HCT116 (cell line): Measurements from ENCODE around the gene SYNC. TPM values are rescaled to one million over a fixed set of nuclear protein-coding genes. Genes with fewer than 3 reads are reported as not detected.

Source experiments
- ATAC-seq: fragments of 200-7000 bp; cut with Tn5 transposase; 2 replicates; pipeline ENCODE4 v1.9.1; 2020; ENCODE audit warnings: mild to moderate bottlenecking, moderate library complexity
- BruUV-seq: library from RNA; stranded (reverse); fragments of 400-500 nt; replicated peaks from 2 replicates; lab custom pipeline; 2021; lab: Mats Ljungman, UMichigan
- CTCF ChIA-PET: fragments of 300-600 bp; sonication (Branson Sonifier 250); formaldehyde crosslinking; loops from one replicate; lab custom pipeline; 2021; ENCODE audit warnings: antibody characterized with exemption; lab: Charles Lee
- POLR2A ChIA-PET: fragments of 300-600, 350-600 bp; sonication (Branson Sonifier 250); formaldehyde crosslinking; loops from one replicate; lab custom pipeline; 2021; ENCODE audit warnings: antibody characterized with exemption; lab: Charles Lee
- RAD21 ChIA-PET, 2 experiments: fragments of 300-600 bp; sonication (Branson Sonifier 250); formaldehyde crosslinking; loops; one replicate each; lab custom pipeline; 2023; ENCODE audit warnings: low total read pairs in 2 of 2; ENCODE audit not compliant: uncharacterized antibody in 2 of 2, unreplicated experiment in 2 of 2, low non-redundant PET in 1 of 2; lab: Charles Lee
- DNase-seq: peaks from one replicate; pipeline ENCODE4 v3.0.0-alpha.2; 2010; ENCODE audit warnings: low read depth, low spot score
- H2AFZ ChIP-seq: fragments of 200-600 bp; shearing (Covaris generic), sonication (generic); 2 replicates; pipeline ENCODE4 v1.6.1; 2017; ENCODE audit warnings: low read depth, mixed run types, mixed read lengths, antibody characterized with exemption, low read length; ENCODE audit not compliant: poor library complexity, severe bottlenecking
- H3K27ac ChIP-seq: 2 replicates; pipeline ENCODE4 v1.5.1; 2012; ENCODE audit warnings: low read depth, low read length
- H3K27me3 ChIP-seq: fragments of 200-600 bp; sonication (generic); 2 replicates; pipeline ENCODE4 v1.6.1; 2016; ENCODE audit warnings: mixed run types, low read length, mixed read lengths; ENCODE audit not compliant: insufficient read depth
- H3K36me3 ChIP-seq, 2 experiments: fragments of 200-500 bp in 1 of 2; fragments of 200-600 bp in 1 of 2; sonication (Bioruptor generic) in 1 of 2; sonication (generic) in 1 of 2; 2 replicates each; pipeline versions ENCODE4 v1.5.1 to v1.6.1; 2014 to 2016; ENCODE audit warnings: low read length in 2 of 2, inconsistent platforms in 1 of 2, mixed read lengths in 1 of 2, mixed run types in 1 of 2; ENCODE audit not compliant: insufficient read depth in 2 of 2, control insufficient read depth in 1 of 2
- H3K4me1 ChIP-seq, 2 experiments: fragments of 200-600 bp in 1 of 2; sonication (generic) in 1 of 2; 2 replicates each; pipeline versions ENCODE4 v1.5.1 to v1.6.1; 2012 to 2017; ENCODE audit warnings: low read length in 2 of 2, inconsistent platforms in 1 of 2, mild to moderate bottlenecking in 1 of 2, mixed read lengths in 1 of 2, mixed run types in 1 of 2, moderate library complexity in 1 of 2; ENCODE audit not compliant: insufficient read depth in 2 of 2, control insufficient read depth in 1 of 2
- H3K4me2 ChIP-seq: fragments of 200-600 bp; sonication (generic); 2 replicates; pipeline ENCODE4 v1.6.1; 2017; ENCODE audit warnings: mixed run types, low read length, mixed read lengths
- H3K4me3 ChIP-seq, 2 experiments: fragments of 200-600 bp in 1 of 2; sonication (generic) in 1 of 2; replicated peaks in 1 of 2; 2 replicates each; pipeline ENCODE4 v1.5.1; 2011 to 2016; ENCODE audit warnings: low read length in 2 of 2, control low read depth in 1 of 2, low read depth in 1 of 2, mild to moderate bottlenecking in 1 of 2, mixed read lengths in 1 of 2, mixed run types in 1 of 2
- H3K79me2 ChIP-seq: fragments of 200-600 bp; sonication (generic); 2 replicates; pipeline ENCODE4 v1.6.1; 2017; ENCODE audit warnings: mild to moderate bottlenecking, mixed run types, low read length, moderate library complexity, mixed read lengths; ENCODE audit not compliant: insufficient read depth
- H3K9ac ChIP-seq: fragments of 200-600 bp; sonication (generic); 2 replicates; pipeline ENCODE4 v1.6.1; 2016; ENCODE audit warnings: low read length, mixed read lengths
- H3K9me2 ChIP-seq: fragments of 200-600 bp; sonication (generic), shearing (Covaris generic); 2 replicates; pipeline ENCODE4 v1.6.1; 2017; ENCODE audit warnings: mixed run types, mild to moderate bottlenecking, moderate library complexity; ENCODE audit not compliant: insufficient read depth
- H3K9me3 ChIP-seq, 2 experiments: fragments of 200-500 bp in 1 of 2; fragments of 200-600 bp in 1 of 2; sonication (Bioruptor generic) in 1 of 2; sonication (generic) in 1 of 2; 2 replicates each; pipeline ENCODE4 v1.6.1; 2014 to 2017; ENCODE audit warnings: low read length in 2 of 2, mixed read lengths in 2 of 2, inconsistent platforms in 1 of 2, low read depth in 1 of 2, mild to moderate bottlenecking in 1 of 2, mixed run types in 1 of 2, moderate library complexity in 1 of 2; ENCODE audit not compliant: control insufficient read depth in 1 of 2, insufficient read depth in 1 of 2
- H4K20me1 ChIP-seq: fragments of 200-600 bp; sonication (generic), shearing (Covaris generic); 2 replicates; pipeline ENCODE4 v1.6.1; 2017; ENCODE audit warnings: mixed run types, mild to moderate bottlenecking, moderate library complexity; ENCODE audit not compliant: insufficient read depth
- EGR1 ChIP-seq: IDR thresholded peaks from 2 replicates; pipeline ENCODE4 v1.6.1; 2012; ENCODE audit warnings: low read depth
- ELF1 ChIP-seq: IDR thresholded peaks from 2 replicates; pipeline ENCODE4 v1.6.1; 2012; ENCODE audit warnings: low read depth, borderline replicate concordance
- FOSL1 ChIP-seq: IDR thresholded peaks from 2 replicates; pipeline ENCODE4 v1.6.1; 2012; ENCODE audit warnings: low read depth
- JUND ChIP-seq: IDR thresholded peaks from 2 replicates; pipeline ENCODE4 v1.6.1; 2012
- RAD21 ChIP-seq: IDR thresholded peaks from 2 replicates; pipeline ENCODE4 v1.6.1; 2012; ENCODE audit warnings: low read depth, mild to moderate bottlenecking
- SIN3A ChIP-seq: IDR thresholded peaks from 2 replicates; pipeline ENCODE4 v1.6.1; 2012; ENCODE audit warnings: low read depth
- SP1 ChIP-seq: IDR thresholded peaks from 2 replicates; pipeline ENCODE4 v1.6.1; 2012; ENCODE audit warnings: low read depth
- ZFX ChIP-seq: fragments of 450-650 bp; IDR thresholded peaks from 2 replicates; pipeline ENCODE4 v1.6.1; 2017
- intact Hi-C: fragments of 100-400 bp; cut with micrococcal nuclease; formaldehyde crosslinking; loops from 2 replicates; pipeline ENCODE4 v1.10.0; 2022
- total RNA-seq: library from RNA; stranded (reverse); gene quantifications from one replicate; pipeline ENCODE4 v1.2.1, GENCODE V29; 2021; ENCODE audit not compliant: unreplicated experiment
- TF ChIP-seq, protein P1 (sequence below): IDR thresholded peaks from 2 replicates; pipeline ENCODE4 v1.6.1; 2011; ENCODE audit warnings: mild to moderate bottlenecking, low read length, moderate library complexity; ENCODE audit not compliant: insufficient replicate concordance; ENCODE audit errors: extremely low read depth
- TF ChIP-seq, protein P2 (sequence below), 3 experiments: fragments of 200-600 bp in 1 of 3; sonication (generic) in 1 of 3; IDR thresholded peaks in 2 of 3; conservative IDR thresholded peaks in 1 of 3; 2 replicates each; pipeline ENCODE4 v1.5.1; 2012 to 2017; ENCODE audit warnings: low read depth in 2 of 3, low read length in 2 of 3, antibody characterized with exemption in 1 of 3, borderline replicate concordance in 1 of 3, control low read depth in 1 of 3, mild to moderate bottlenecking in 1 of 3, mixed read lengths in 1 of 3, mixed run types in 1 of 3, moderate library complexity in 1 of 3; ENCODE audit not compliant: insufficient read depth in 1 of 3

Gene SYNC
- total RNA-seq, 1 experiment from 2014 or later, result 1.3 TPM

DNA sequence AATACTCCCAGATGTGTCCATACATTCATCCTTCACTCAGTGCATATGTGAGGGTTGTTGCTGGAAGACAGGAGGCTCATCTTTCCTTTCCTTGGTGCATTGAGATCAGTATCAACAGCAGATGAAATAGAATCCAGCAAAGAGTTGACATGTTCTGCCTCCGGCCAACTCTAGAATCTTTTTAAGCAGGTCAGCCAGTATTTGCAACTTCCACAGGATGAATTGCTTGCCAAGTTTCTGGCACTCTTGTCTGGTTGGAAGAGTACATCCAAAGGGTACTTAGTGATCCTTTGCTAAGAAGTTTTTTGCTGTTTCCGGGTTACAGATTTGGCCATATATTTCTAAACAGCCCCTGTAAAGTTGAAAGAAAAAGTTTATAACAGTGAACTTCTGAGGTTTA lies 21.1 kb downstream of the SYNC start:
- Histone ChIP-seq H3K9ac (no peak overlapping the region), H3K9me3 (no peaks in the 10 kb centered on the region), H3K4me1 (no peaks in the 10 kb centered on the region), H3K36me3 (peaks cover 56 to 73% of the 10 kb centered on the region in 2 experiments), H3K27ac (no peak overlapping the region), H3K27me3 (no peaks in the 10 kb centered on the region), H3K79me2 (peaks cover 11% of the 10 kb centered on the region; the same call in 1 of the 2 replicates), H3K9me2 (no peaks in the 10 kb centered on the region), H2AFZ (no peak overlapping the region), H4K20me1 (no peaks in the 10 kb centered on the region), H3K4me2 (no peak overlapping the region), H3K4me3 (no peak overlapping the region)
- DNase-seq, result no peak
- TF ChIP-seq JUND (no peak), EGR1 (no peak), ZFX (no peak), SP1 (no peak), SIN3A (no peak), ELF1 (no peak), FOSL1 (no peak), RAD21 (no peak)
- TF ChIP-seq, protein P1, sequence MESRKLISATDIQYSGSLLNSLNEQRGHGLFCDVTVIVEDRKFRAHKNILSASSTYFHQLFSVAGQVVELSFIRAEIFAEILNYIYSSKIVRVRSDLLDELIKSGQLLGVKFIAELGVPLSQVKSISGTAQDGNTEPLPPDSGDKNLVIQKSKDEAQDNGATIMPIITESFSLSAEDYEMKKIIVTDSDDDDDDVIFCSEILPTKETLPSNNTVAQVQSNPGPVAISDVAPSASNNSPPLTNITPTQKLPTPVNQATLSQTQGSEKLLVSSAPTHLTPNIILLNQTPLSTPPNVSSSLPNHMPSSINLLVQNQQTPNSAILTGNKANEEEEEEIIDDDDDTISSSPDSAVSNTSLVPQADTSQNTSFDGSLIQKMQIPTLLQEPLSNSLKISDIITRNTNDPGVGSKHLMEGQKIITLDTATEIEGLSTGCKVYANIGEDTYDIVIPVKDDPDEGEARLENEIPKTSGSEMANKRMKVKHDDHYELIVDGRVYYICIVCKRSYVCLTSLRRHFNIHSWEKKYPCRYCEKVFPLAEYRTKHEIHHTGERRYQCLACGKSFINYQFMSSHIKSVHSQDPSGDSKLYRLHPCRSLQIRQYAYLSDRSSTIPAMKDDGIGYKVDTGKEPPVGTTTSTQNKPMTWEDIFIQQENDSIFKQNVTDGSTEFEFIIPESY, result no peak
- TF ChIP-seq, protein P2, sequence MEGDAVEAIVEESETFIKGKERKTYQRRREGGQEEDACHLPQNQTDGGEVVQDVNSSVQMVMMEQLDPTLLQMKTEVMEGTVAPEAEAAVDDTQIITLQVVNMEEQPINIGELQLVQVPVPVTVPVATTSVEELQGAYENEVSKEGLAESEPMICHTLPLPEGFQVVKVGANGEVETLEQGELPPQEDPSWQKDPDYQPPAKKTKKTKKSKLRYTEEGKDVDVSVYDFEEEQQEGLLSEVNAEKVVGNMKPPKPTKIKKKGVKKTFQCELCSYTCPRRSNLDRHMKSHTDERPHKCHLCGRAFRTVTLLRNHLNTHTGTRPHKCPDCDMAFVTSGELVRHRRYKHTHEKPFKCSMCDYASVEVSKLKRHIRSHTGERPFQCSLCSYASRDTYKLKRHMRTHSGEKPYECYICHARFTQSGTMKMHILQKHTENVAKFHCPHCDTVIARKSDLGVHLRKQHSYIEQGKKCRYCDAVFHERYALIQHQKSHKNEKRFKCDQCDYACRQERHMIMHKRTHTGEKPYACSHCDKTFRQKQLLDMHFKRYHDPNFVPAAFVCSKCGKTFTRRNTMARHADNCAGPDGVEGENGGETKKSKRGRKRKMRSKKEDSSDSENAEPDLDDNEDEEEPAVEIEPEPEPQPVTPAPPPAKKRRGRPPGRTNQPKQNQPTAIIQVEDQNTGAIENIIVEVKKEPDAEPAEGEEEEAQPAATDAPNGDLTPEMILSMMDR (IDR thresholded peaks at IDR 0.05 in 2 of 3, conservative IDR thresholded peaks at IDR 0.05 in 1 of 3; ENCODE audit: borderline replicate concordance in 1 of 3, insufficient read depth in 1 of 3, low read depth in 2 of 3, low read length in 2 of 3), result no peak
- RAD21 ChIA-PET, result no interaction called here
- intact Hi-C loops, result no loop called here
- no TSS peak for BruUV-seq
- no peak for ATAC-seq
- CTCF ChIA-PET, result no interaction called here
- POLR2A ChIA-PET, result no interaction called here
